Lung (tissue), 12 donors: ENCODE measurements around the gene MAGI2. TPM values are rescaled to one million over a fixed set of nuclear protein-coding genes. Genes with fewer than 3 reads are reported as not detected.
A peak's percentile ranks its signal among the peaks of the same experiment; 100 is the strongest.

Source experiments
- ATAC-seq: fragments of 200-7000 bp; cut with Tn5 transposase; one replicate; pipeline ENCODE4 v1.9.1; 2020; ENCODE audit warnings: moderate number of reproducible peaks; ENCODE audit not compliant: insufficient read depth, low FRiP score
- DNase-seq, 3 donors: peaks; one replicate each; pipeline ENCODE4 v3.0.0-alpha.2; 2013 to 2017
- H3K27ac ChIP-seq, 2 donors: one replicate each; pipeline ENCODE4 v1.5.1; 2013; ENCODE audit warnings: mild to moderate bottlenecking in 2 of 2, moderate library complexity in 2 of 2, control low read depth in 1 of 2, inconsistent platforms in 1 of 2, low read depth in 1 of 2, low read length in 1 of 2
- H3K27me3 ChIP-seq, 3 donors: one replicate each; pipeline ENCODE4 v1.5.1; 2013; ENCODE audit warnings: low read length in 2 of 3; ENCODE audit not compliant: control insufficient read depth in 3 of 3, insufficient read depth in 3 of 3
- H3K36me3 ChIP-seq, 4 donors: one replicate each; pipeline ENCODE4 v1.5.1; 2013; ENCODE audit warnings: low read length in 4 of 4, mild to moderate bottlenecking in 1 of 4, moderate library complexity in 1 of 4; ENCODE audit not compliant: control insufficient read depth in 4 of 4, insufficient read depth in 4 of 4
- H3K4me1 ChIP-seq, 5 donors: one replicate each; pipeline ENCODE4 v1.5.1; 2013; ENCODE audit warnings: low read length in 5 of 5, mild to moderate bottlenecking in 2 of 5, moderate library complexity in 1 of 5; ENCODE audit not compliant: control insufficient read depth in 5 of 5, insufficient read depth in 5 of 5
- H3K4me3 ChIP-seq: one replicate; pipeline ENCODE4 v1.5.1; 2013; ENCODE audit warnings: mild to moderate bottlenecking, control low read depth, moderate library complexity
- H3K9ac ChIP-seq, 2 donors: one replicate each; pipeline ENCODE4 v1.5.1; 2013; ENCODE audit warnings: low read length in 2 of 2, control low read depth in 1 of 2; ENCODE audit not compliant: insufficient read depth in 1 of 2
- H3K9me3 ChIP-seq, 4 donors: one replicate each; pipeline ENCODE4 v1.5.1; 2013; ENCODE audit warnings: low read length in 3 of 4, mild to moderate bottlenecking in 1 of 4, moderate library complexity in 1 of 4; ENCODE audit not compliant: control insufficient read depth in 4 of 4, insufficient read depth in 3 of 4
- CTCF ChIP-seq: IDR thresholded peaks from 2 replicates; pipeline ENCODE4 v1.5.1; 2012; ENCODE audit warnings: mild to moderate bottlenecking; ENCODE audit errors: control extremely low read depth, extremely low read depth
- WGBS, 2 donors: extraction: QIAGEN DNeasy Blood & Tissue Kit; methylation state at CpG; one replicate each; pipeline ENCODE4 v1.1.7; 2013; 5-methylcytosine and 5-hydroxymethylcytosine counted together
- polyA plus RNA-seq, 2 donors: library from polyadenylated mRNA; stranded (reverse); fragments of 200-250 nt; gene quantifications; one replicate each; pipeline ENCODE4 v1.2.1, GENCODE V29; 2013
- total RNA-seq, 2 donors: library from RNA; depleted of rRNA in 1 of 2; stranded (reverse); fragments of >200 nt in 1 of 2; gene quantifications; one replicate each; pipeline ENCODE4 v1.2.1, GENCODE V29; 2014 to 2021
- donor health status: control.
- donor health status: control.
- donor health status: Bipolar disorder and iron deficiency.
- donor health status: healthy.
- donor health status: DM: yes; HTN: yes; CAD: no.

Gene MAGI2
- total and polyA plus RNA-seq, 4 donors = 0.94 to 18.0 (median 5.3) TPM

DNA sequence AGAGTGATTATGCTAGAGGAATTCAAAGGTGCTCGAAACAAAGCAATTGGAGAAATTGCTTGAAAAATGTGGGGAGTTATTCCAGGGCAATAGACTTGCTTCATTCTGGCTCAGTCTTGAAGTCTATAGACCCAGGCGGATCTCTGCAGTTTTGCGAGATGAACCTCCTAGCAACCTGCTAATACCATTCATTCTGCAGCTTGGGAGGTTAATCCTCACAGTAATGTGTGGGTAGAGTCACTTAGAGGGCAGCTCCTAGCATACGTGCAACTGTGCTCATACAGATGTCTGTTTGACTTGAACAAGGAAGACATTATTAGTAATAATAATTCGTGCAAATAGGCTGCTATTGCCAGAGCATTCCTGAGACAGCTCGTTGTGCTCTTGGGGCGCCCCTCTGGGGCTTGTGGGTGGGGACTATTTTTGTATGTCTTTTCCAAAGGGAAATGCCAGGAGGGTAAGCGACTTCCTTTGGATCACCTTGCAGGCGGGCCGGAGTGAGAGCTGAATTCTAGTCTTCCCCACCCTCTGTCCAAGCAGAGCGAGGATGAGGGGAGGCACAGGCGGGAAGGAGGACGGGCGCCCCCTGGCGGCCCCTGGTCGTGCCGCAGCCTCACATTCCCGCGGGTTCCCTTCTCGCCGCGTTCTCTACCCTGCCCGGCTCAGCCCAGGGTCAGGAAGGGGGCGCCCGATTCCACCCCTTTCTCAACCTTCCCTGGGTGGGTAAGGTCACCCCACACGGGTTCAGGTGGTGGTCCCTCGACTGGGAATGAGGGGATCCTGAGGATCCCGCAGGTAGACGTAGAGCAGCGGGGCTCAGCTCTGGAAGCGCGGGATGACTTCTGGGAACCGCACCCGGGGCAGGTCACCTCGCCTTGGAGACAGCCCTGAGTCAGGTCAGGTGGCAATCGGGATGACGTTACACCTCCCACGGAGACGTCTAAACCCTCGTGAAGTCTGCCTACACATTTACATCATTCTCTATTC, 1413.4 kb downstream of the MAGI2 start:
- H3K9me3 ChIP-seq = no peaks in the 10 kb centered on the region
- ATAC-seq (peak; percentile 69), DNase-seq (no peak)
- TF ChIP-seq CTCF = no peak
- no peak overlapping the region for H3K4me3 ChIP-seq
- no peak overlapping the region for H3K9ac ChIP-seq
- H3K4me1 ChIP-seq = no peaks in the 10 kb centered on the region
- no peak overlapping the region for H3K27ac ChIP-seq
- no peaks in the 10 kb centered on the region for H3K36me3 ChIP-seq
- H3K27me3 ChIP-seq = no peaks in the 10 kb centered on the region
- 39 to 47% methylated on average over 40 of the region's 40 CpGs for WGBS, 2 donors

- no peaks in the 10 kb centered on the region for H3K9me3 ChIP-seq
- no peaks in the 10 kb centered on the region for H3K36me3 ChIP-seq
- TF ChIP-seq CTCF = no peak
- H3K4me3 ChIP-seq = no peak overlapping the region
- no peak for ATAC-seq
- WGBS, 2 donors = 82 to 89% methylated on average over 7 of the region's 7 CpGs
- DNase-seq = no peak
- no peaks in the 10 kb centered on the region for H3K27me3 ChIP-seq
- H3K27ac ChIP-seq = no peak overlapping the region
- no peaks in the 10 kb centered on the region for H3K4me1 ChIP-seq
- H3K9ac ChIP-seq = no peak overlapping the region
Measured at GRCh38 chr7:78038465-78039080, 1414.9 kb downstream of the MAGI2 start.

DNA sequence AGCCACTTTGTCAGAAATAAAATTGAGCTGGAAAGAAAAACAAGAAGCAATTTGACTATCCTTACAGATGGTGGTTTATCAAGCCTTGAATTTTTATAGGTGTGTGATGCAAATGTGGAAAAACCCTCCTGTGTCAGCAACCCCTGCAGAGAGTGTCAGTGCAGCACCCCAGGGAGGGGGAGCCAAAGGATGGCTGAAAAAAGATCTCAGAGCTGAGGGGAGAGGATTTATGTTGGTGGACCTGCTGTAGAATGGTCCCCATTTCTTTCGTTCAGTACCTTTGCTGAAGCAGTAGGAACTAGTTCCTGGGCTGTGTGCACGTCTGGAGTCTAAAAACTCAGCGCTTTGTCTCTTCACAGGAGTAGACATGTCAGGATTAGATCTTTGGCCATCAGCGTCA, 1415.9 kb downstream of the MAGI2 start:
- H3K36me3 ChIP-seq = no peaks in the 10 kb centered on the region
- no peak overlapping the region for H3K9ac ChIP-seq
- H3K4me3 ChIP-seq = no peak overlapping the region
- no peak for ATAC-seq
- no peak for DNase-seq
- WGBS, 2 donors = 86 to 88% methylated on average over 4 of the region's 4 CpGs
- no peaks in the 10 kb centered on the region for H3K9me3 ChIP-seq
- no peaks in the 10 kb centered on the region for H3K4me1 ChIP-seq
- no peaks in the 10 kb centered on the region for H3K27me3 ChIP-seq
- TF ChIP-seq CTCF = no peak
- no peak overlapping the region for H3K27ac ChIP-seq
